ENCODE measurements around the gene MICAL2. TPM values are rescaled to one million over a fixed set of nuclear protein-coding genes. Genes with fewer than 3 reads are reported as not detected.

MICAL2 gene
- total RNA-seq, 2 experiments from 2014 or later = not detected

DNA sequence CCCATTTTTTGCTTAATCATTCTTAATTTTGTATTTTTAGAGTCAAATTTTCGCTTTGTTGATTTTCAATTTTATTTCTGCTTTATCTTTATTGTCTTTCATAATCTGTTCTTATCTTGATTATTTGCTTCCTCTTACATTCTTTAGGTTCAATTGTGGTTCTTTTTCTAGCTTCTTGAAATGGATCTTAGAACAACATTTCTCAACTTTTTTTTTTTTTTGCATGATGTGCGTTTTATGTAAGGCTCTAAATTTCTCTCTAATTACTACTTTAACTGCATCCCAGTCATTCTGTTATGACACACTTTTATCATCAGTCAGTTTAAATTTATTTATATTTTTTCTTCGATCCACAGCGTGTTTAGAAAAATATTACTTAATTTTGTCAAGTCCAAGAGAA, 201.7 kb downstream of the MICAL2 start:
- 0 out of 2 replicates have a peak, but pooled peaks cover 3% of the 10 kb centered on the region for H3K9me3 ChIP-seq (ENCODE audit: low read length)
- H3K79me2 ChIP-seq (ENCODE audit: insufficient read depth, low read depth, low read length) = no peaks in the 10 kb centered on the region
- H3K4me1 ChIP-seq (ENCODE audit: insufficient read depth, low read length, poor library complexity, severe bottlenecking) = no peaks in the 10 kb centered on the region
- CTCF ChIA-PET (ENCODE audit: unreplicated experiment) = no interaction called here
- intact Hi-C loops (cut with micrococcal nuclease; ENCODE audit: unreplicated experiment) = no loop called here
- H3K4me3 ChIP-seq (ENCODE audit: low read depth, low read length, poor library complexity, severe bottlenecking) = no peak overlapping the region
- H3K9me2 ChIP-seq (ENCODE audit: insufficient read depth, low read length) = no peaks in the 10 kb centered on the region
- H3K36me3 ChIP-seq (ENCODE audit: insufficient read depth, low read length) = no peaks in the 10 kb centered on the region
- no peak overlapping the region for H3K4me2 ChIP-seq (ENCODE audit: low read length)
- DNase-seq (ENCODE audit: low spot score) = no peak
- POLR2A ChIA-PET = interaction anchor here (0.6 kb wide), 2 partner anchors 15 to 1081 kb away, joined by 3 read pairs; no protein-coding TSS in a partner anchor
- H2AFZ ChIP-seq (ENCODE audit: low read length) = no peak overlapping the region
- H3K27ac ChIP-seq (ENCODE audit: low read depth, low read length, poor library complexity, severe bottlenecking) = no peak overlapping the region
- no peaks in the 10 kb centered on the region for H4K20me1 ChIP-seq (ENCODE audit: insufficient read depth, low read length)
- TF ChIP-seq EZH2phosphoT487 (IDR thresholded peaks at IDR 0.05; ENCODE audit: borderline replicate concordance, low read depth, low read length) (no peak), CTCF (conservative IDR thresholded peaks at IDR 0.05; ENCODE audit: low read length) (no peak)
- BruUV-seq (replicated peaks) = no TSS peak

Small RNA genes lying within 50 kb of the gene (microRNA-seq; reads per million reads assigned to microRNA genes)
- gene MIR6124 (ENCODE audit: borderline replicate concordance) = not detected

Small RNA genes lying within 50 kb of the gene (small RNA-seq; reads per million reads assigned to genes)
- gene MIR6124 = not detected

Other genes with a start within 250 kb of the MICAL2 start
- not detected in 2 replicates for gene DKK3, start 102.0 kb upstream of the MICAL2 start, total RNA-seq (2014; rRNA removed; shearing (Covaris generic))
- not detected in 2 replicates for gene DKK3, start 102.0 kb upstream of the MICAL2 start, total RNA-seq (2022)

Measured in OCI-LY7 (cell line).